ENCODE measurements around the gene MPPED1.

The MPPED1 gene

GRCh38 chr22:43479301-43479950 lies 67.6 kb downstream of the MPPED1 start:
- no peak for DNase-seq

DNA sequence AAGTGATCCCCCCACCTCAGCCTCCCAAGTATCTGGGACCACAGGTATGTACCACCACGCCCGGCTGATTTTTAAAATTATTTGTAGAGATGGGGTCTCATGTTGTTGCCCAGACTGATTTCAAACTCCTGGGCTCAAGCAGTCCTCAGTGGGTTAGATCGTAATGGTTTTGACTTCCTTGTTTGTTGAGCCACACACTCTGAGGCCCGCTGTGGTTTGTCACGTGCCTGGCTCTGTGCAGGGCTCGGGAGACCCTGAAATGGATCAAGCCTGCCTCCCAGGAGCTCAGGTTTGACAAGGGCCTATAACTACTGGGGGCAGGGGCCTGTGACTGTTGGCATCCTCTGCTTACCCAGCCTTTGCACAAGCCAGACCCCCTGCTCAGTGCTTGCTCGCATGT lies 68.1 kb downstream of the MPPED1 start:
- no peak for DNase-seq

GRCh38 chr22:43481568-43482317 lies 69.9 kb downstream of the MPPED1 start:
- DNase-seq = no peak

DNA sequence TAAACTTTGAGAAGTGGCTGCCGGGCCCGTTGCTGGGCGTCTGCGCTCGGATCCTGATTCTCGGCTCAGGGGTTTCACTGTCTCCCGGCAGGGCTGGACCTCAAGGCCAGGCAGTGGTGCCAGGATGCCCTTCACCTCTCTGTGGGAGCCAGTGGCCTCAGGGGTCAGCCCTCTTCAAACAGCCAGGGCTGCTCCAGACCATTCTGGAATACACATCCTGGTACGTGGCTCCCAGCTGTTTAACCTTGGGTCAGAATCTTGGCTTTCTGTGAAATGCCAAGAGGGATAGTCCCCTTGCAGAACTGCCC lies 70.5 kb downstream of the MPPED1 start:
- DNase-seq = no peak

DNA sequence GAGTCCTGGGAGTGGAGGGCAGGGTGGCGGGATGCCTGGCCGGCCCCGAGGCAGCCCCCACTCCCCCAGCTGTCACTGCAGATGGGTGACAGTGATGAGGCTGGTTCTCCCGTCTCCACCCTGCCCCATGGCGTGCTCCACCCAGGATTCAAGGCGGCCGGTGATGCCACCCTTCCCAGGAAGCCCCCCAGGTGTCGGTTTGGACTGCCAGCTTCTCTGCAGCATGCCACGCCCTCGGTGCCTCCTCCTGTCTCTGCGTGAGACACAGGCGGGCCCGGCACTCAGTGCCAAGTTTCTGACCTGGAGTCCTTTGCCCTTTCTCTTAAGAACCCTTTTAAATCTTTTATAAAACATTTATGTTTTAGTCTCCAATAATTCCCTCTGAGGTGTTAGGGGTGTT lies 71.5 kb downstream of the MPPED1 start:
- DNase-seq = no peak

DNA sequence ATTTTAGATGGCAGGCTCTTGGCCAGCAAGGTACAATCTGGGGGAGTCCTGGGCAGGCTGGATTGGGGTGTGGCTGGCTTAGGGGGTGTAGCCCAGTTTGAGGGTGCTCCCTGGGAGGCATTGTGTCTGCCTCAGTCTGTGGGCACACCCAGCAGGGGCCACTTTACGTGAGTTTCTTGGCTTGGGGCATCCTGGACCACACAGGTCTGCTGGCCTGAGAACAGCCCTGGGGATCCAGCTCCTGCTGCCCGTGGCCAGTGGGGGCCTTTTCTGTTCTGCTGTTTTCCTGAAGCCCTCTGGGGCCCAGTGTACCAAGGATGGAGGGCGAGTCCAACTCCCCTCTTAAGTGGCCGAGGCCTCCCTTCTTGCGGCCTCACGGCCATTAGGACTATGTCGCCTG lies 71.9 kb downstream of the MPPED1 start:
- DNase-seq = no peak

DNA sequence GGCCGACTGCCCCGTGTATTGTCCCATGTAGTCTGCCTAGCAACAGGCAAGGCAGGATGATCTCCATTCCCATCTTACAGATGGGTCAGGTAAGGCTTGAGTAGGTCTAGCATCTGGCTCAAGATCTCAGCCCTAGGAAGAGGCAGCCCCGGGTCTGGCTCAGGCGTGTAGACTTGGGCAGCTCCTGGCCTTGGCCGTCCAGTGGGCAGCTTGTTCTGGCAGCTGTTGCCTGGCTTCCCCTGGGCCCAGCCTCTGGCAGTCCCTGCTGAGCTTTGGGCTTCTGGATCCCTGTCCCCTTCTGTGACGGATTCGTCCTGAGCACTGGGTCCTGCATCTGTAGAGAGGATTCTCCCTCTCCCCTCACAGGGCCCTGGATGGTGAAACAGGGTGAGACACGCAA lies 72.4 kb downstream of the MPPED1 start:
- DNase-seq = no peak

- no peak for DNase-seq
These were observed 73.8 kb downstream of the MPPED1 start for GRCh38 chr22:43485502-43486089.

DNA sequence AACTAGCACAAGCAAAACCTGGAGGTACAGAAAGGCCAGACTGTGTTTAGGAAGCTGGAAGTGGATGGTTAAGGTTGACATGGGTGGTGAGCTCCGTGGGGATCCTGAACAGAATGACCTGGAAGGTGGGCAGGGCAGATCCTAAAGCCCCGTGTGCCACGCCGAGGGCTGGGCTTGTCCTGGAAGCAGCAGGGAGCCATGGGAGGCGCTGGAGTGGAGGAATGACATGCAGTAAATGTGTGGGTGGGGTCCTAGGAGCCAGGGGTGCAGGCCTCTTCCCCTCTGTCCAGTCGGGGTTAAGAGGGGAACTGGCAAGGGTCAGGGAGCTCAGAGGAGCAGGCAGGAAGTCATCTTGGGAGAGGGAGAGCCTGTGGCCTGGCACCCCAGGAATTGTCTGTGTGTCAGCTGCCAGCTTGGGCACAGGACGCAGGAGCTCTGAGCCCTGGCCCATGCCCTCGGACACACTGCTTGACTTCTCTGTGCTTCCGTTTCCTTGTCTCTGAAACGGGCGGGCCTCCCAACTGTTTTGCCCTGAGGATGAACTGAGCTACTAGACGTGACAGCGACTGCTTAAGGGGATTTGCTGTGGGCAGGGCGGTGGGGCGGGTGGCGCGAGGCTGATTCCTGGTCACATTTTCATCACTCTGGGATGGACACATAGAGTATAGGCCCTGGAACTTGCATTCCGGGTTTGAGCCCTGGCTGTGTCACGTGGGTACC lies 75.7 kb downstream of the MPPED1 start:
- DNase-seq = no peak

- DNase-seq = no peak
These were observed 76.4 kb downstream of the MPPED1 start for GRCh38 chr22:43488031-43488866.

DNA sequence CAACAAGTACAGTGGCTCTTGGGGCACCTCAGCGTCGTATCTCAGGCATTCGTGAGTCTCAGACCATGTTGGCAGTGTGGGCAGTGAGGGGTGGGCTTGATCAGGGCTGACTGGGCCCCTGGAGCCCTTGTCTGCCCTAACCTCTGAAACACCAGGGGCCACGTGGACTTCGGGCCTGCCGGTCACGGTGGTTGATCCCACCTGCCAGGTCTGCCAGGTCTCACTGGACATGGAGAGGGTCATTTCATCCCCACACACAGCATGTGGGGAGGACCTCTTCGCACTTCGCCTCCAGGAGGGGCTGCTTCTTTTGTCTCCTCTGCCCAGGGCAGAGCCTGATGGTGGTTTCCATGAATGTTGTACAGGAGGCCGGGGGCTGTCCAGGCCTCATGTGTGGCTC lies 77.1 kb downstream of the MPPED1 start:
- no peak for DNase-seq

- DNase-seq = no peak
These were observed 78.5 kb downstream of the MPPED1 start for GRCh38 chr22:43490311-43490710.

DNA sequence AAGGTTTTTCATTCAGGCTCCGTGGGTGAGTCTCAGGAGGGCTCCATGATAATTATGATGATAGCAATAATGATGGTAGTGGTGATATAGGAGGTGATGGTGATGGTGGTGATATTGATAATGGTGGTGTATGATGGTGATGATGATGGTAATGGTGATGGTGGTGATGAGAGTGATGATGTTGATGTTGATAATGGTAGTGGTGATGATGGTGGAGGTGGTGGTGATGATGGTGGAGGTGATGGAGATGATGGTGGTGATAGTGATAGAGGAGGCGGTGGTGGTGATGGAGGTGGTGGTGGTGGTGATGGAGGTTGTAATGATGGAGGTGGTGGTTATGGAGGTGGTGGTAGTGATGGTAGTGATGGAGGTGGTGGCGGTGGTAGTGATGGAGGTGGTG lies 79.4 kb downstream of the MPPED1 start:
- DNase-seq = no peak

DNA sequence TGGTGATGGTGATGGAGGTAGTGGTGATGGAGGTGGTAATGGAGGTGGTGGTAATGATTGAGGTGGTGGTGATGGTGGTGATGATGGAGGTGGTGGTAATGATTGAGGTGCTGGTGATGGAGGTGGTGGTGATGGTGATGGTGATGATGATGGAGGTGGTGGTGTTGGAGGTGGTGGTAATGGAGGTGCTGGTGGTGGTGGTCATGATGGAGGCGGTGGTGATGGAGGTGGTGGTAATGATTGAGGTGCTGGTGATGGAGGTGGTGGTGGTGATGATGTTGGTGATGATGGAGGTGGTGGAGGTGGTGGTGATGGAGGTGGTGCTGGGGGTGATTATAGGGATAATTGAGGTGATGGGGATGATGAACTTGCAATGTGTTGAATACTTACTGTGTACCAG lies 79.9 kb downstream of the MPPED1 start:
- DNase-seq = no peak

GRCh38 chr22:43493297-43493696 lies 81.5 kb downstream of the MPPED1 start:
- DNase-seq = no peak

GRCh38 chr22:43497956-43498855 lies 86.4 kb downstream of the MPPED1 start:
- DNase-seq = no peak

DNA sequence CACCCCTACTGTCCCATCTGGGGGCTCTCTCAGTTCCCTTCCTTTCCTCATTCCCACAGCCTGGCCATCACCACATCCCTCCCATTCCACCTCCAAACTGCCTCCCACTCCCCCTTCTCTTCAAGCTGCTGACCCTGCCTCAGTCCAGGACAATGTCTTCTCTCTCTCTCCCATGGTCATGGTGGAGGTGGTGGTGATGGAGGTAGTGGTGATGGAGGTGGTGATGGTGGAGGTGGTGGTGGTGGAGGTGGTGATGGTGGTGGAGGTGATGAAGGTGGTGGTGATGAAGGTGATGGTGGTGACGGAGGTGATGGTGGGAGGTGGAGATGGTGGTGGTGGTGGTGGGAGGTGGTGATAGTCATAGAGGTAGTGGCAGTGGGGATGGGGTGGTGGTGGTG lies 87.0 kb downstream of the MPPED1 start:
- DNase-seq = no peak

- DNase-seq = no peak
These were observed 89.3 kb downstream of the MPPED1 start for GRCh38 chr22:43500792-43501785.

DNA sequence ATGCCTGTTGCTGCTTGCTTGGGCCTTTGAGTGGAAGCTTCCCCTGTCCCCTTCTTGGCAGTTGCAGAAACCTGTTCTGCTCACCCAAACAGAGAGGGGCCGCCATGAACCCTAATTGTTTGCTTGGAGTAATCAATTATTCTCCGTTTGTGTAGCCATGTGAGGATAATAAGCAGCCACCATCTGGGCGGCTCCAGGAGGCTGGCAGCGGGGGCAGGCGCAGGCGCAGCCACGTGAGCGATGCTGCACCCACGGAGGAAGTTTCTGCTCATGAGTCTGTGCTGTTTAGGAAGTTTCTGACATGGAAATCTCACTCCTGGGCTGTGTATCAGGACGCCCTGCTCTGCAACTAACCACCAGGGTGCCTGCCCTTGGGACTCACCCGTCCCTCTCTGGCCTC lies 90.1 kb downstream of the MPPED1 start:
- DNase-seq = no peak

- no peak for DNase-seq
These were observed 90.6 kb downstream of the MPPED1 start for GRCh38 chr22:43502306-43502874.
